Esophagus squamous epithelium (tissue), 5 donors: Measurements from ENCODE around the gene DCTN2. TPM values are rescaled to one million over a fixed set of nuclear protein-coding genes. Genes with fewer than 3 reads are reported as not detected.

ENCODE experiments used
- DNase-seq: peaks from one replicate; lab custom pipeline; 2025; lab: John Stamatoyannopoulos, UW
- H3K27ac ChIP-seq, 4 donors: fragments of 200-600 bp; sonication (generic); one replicate each; pipeline ENCODE4 v1.5.1; 2016 to 2019; ENCODE audit warnings: mild to moderate bottlenecking in 1 of 4
- H3K27me3 ChIP-seq, 4 donors: fragments of 200-600 bp; sonication (generic); 1 replicate in 3 of 4; 2 replicates in 1 of 4; pipeline versions ENCODE4 v1.5.1 to v1.6.0; 2017 to 2021; ENCODE audit warnings: antibody characterized with exemption in 1 of 4
- H3K36me3 ChIP-seq, 3 donors: fragments of 200-600 bp; sonication (generic); one replicate each; pipeline ENCODE4 v1.5.1; 2016 to 2019
- H3K4me1 ChIP-seq, 3 donors: fragments of 200-600 bp; sonication (generic); one replicate each; pipeline ENCODE4 v1.5.1; 2017 to 2019
- H3K4me3 ChIP-seq, 4 donors: fragments of 200-600 bp; sonication (generic); 1 replicate in 3 of 4; 2 replicates in 1 of 4; pipeline ENCODE4 v1.5.1; 2016 to 2019; ENCODE audit warnings: mild to moderate bottlenecking in 2 of 4, moderate library complexity in 1 of 4
- H3K9me3 ChIP-seq, 3 donors: fragments of 200-600 bp; sonication (generic); one replicate each; pipeline ENCODE4 v1.5.1; 2016 to 2019
- POLR2A ChIP-seq, 4 donors: fragments of 450-650 bp; IDR thresholded peaks; one replicate each; pipeline ENCODE4 v1.6.1; 2017; ENCODE audit warnings: antibody characterized with exemption in 4 of 4, mild to moderate bottlenecking in 4 of 4, moderate library complexity in 3 of 4
- whole genome bisulfite sequencing, 2 donors: methylation state at CpG; one replicate each; pipeline ENCODE4 v1.1.5; 2018; 5-methylcytosine and 5-hydroxymethylcytosine counted together
- intact Hi-C: fragments of 100-400 bp; cut with DNase I; formaldehyde crosslinking; loops from one replicate; pipeline ENCODE4 v1.15.0; 2022
- total RNA-seq, 4 donors: library from RNA; depleted of rRNA; stranded (reverse); fragments of >200 nt; gene quantifications; one replicate each; pipeline ENCODE4 v1.1.0, GENCODE V29; 2016
- TF ChIP-seq, protein P1 (sequence below), 6 experiments: fragments of 450-650 bp in 4 of 6; fragments of 200-600 bp in 2 of 6; sonication (generic) in 2 of 6; IDR thresholded peaks; one replicate each; pipeline ENCODE4 v1.5.1; 2016 to 2019; ENCODE audit warnings: antibody characterized with exemption in 6 of 6, mild to moderate bottlenecking in 4 of 6, moderate library complexity in 4 of 6
- donor health status: DM: yes; HTN: yes; CAD: no.

The DCTN2 gene
- total RNA-seq, 4 donors from 2014 or later, result 122 to 175 (median 159) TPM

DNA sequence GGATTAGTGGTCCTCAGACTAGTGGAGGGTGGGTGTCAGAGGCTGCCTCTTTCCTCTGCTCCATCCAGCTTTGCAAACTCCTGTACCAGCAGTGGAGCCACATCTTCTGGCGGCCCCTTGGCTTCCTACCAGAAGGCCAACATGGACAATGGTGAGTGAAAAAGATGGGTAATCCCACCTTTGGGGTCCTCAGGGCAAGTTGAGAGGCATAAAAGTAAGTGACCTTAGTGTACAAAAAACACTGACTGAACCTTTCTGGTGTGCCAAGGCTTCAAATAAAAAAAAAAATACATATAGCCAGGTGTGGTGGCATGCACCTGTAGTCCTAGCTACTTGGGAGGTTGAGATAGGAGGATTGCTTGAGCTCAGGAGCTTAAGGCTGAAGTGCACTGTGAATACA lies 34.8 kb upstream of the DCTN2 start:
- H3K27me3 ChIP-seq, result peaks cover 0 to 16% (median 0%) of the 10 kb centered on the region in 4 donors
- intact Hi-C loops, result loop anchor here (5.0 kb wide), 1 partner anchor 40 kb away; no protein-coding TSS in a partner anchor
- TF ChIP-seq, protein P1, sequence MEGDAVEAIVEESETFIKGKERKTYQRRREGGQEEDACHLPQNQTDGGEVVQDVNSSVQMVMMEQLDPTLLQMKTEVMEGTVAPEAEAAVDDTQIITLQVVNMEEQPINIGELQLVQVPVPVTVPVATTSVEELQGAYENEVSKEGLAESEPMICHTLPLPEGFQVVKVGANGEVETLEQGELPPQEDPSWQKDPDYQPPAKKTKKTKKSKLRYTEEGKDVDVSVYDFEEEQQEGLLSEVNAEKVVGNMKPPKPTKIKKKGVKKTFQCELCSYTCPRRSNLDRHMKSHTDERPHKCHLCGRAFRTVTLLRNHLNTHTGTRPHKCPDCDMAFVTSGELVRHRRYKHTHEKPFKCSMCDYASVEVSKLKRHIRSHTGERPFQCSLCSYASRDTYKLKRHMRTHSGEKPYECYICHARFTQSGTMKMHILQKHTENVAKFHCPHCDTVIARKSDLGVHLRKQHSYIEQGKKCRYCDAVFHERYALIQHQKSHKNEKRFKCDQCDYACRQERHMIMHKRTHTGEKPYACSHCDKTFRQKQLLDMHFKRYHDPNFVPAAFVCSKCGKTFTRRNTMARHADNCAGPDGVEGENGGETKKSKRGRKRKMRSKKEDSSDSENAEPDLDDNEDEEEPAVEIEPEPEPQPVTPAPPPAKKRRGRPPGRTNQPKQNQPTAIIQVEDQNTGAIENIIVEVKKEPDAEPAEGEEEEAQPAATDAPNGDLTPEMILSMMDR (IDR thresholded peaks at IDR 0.05), result no peak
- no peak for TF ChIP-seq POLR2A (IDR thresholded peaks at IDR 0.05)
- H3K27ac ChIP-seq, result no peak overlapping the region
- 100% methylated on average over 1 of the region's 1 CpG; no CpG with 5 or more reads in 1 of the 2 donors for WGBS, 2 donors
- H3K4me1 ChIP-seq, result no peaks in the 10 kb centered on the region
- H3K36me3 ChIP-seq, result no peaks in the 10 kb centered on the region
- DNase-seq, result no peak
- H3K9me3 ChIP-seq, result no peaks in the 10 kb centered on the region
- no peak overlapping the region for H3K4me3 ChIP-seq

DNA sequence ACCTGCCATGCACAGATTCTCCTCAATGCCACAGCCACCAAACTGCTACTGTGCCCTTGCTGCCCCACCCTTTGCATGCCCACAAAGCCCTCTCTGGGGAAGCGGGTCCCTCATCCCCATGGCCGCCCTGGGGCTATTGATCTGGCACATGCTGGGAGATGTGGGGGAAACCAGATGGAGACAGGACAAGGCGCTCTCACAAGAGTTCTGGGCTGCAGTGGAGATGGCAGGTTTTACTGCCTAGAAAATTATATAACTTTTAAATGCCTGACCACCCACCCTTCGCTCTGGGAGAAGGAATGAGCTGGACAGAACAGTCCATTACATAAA lies 33.4 kb upstream of the DCTN2 start:
- Histone ChIP-seq H3K9me3 (no peaks in the 10 kb centered on the region), H3K4me3 (no peak overlapping the region), H3K27ac (no peak overlapping the region), H3K4me1 (no peaks in the 10 kb centered on the region), H3K27me3 (peaks cover 0 to 16% (median 0%) of the 10 kb centered on the region in 4 donors), H3K36me3 (no peaks in the 10 kb centered on the region)
- no peak for TF ChIP-seq POLR2A (IDR thresholded peaks at IDR 0.05)
- TF ChIP-seq, protein P1 (IDR thresholded peaks at IDR 0.05), result no peak
- WGBS, 2 donors, result 56 to 86% methylated on average over 3 to 4 of the region's 4 CpGs
- intact Hi-C loops, result loop anchor here (5.0 kb wide), 1 partner anchor 42 kb away; no protein-coding TSS in a partner anchor
- DNase-seq, result no peak

DNA sequence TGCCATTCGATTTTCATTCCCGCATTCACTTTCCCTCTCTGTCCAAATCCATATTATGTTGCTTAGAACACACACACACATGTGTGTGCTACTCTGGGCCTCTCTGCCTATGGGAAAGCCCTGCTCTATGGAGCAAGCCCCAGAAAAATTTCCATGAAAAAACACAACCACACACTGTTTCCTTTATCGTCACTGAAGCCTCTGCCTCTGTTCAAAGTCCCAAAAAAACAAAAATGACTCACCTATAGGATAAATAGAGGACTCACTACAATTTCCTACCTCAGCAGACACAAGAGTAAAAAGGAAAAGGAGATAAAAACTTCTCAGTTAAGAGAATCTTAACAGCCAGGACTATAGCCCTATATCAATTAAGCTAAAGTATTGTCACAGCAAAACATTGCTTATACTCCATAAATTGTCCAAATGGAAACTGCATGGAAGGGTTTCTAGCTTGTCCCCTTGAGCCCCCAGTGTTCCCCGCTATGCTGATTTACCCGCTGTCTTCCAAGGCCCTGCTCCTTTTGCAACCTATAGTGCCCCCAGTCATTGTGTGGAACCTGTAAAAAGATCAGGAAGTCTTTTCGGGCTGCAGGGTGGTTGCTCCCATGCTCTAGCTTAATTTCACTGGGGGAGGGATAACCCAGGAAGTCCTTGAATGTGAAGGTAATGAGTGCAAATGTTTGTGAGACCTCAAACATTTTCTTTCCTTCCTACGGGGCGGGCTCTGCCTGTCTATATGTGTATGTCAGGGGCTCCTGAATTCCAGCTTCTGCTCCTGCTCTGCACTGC lies 32.9 kb upstream of the DCTN2 start:
- 83 to 92% methylated on average over 8 of the region's 8 CpGs for WGBS, 2 donors
- TF ChIP-seq POLR2A (IDR thresholded peaks at IDR 0.05), result no peak
- TF ChIP-seq, protein P1 (IDR thresholded peaks at IDR 0.05), result no peak
- no peaks in the 10 kb centered on the region for H3K9me3 ChIP-seq

DNA sequence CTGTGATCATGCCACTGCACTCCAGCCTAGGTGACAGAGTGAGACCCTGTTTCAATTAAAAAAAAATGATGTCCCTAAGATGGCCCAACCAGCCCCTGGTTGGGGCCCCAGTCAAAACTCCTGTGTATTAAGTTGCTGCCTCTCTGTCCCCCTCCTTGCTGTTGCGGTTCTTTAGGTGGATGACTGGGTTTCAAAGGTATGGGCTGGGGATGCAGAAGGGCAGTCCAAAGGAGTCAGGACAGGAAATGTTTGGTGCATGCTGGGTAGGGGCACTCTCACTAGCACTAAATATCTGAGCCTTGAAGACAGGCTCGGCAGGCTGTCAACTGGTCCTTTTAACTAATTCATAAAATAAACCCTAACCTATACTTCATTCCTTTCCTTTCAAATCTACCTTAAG lies 32.0 kb upstream of the DCTN2 start:
- DNase-seq, result no peak
- H3K4me3 ChIP-seq, result no peak overlapping the region
- intact Hi-C loops, result no loop called here
- H3K27me3 ChIP-seq, result peaks cover 0 to 7% (median 0%) of the 10 kb centered on the region in 4 donors
- TF ChIP-seq POLR2A (IDR thresholded peaks at IDR 0.05), result no peak
- TF ChIP-seq, protein P1 (IDR thresholded peaks at IDR 0.05), result no peak
- WGBS, 2 donors, result 68 to 83% methylated on average over 1 to 2 of the region's 2 CpGs
- H3K27ac ChIP-seq, result no peak overlapping the region
- H3K9me3 ChIP-seq, result no peaks in the 10 kb centered on the region
- no peaks in the 10 kb centered on the region for H3K4me1 ChIP-seq
- no peaks in the 10 kb centered on the region for H3K36me3 ChIP-seq

More for the DNA sequence above, 32.9 kb upstream of the DCTN2 start:
- Histone ChIP-seq H3K4me3 (no peak overlapping the region), H3K27ac (no peak overlapping the region), H3K27me3 (peaks cover 0 to 10% (median 0%) of the 10 kb centered on the region in 4 donors), H3K36me3 (no peaks in the 10 kb centered on the region), H3K4me1 (no peaks in the 10 kb centered on the region)
- no peak for DNase-seq
- intact Hi-C loops, result loop anchor here (5.0 kb wide), 1 partner anchor 42 kb away; no protein-coding TSS in a partner anchor

DNA sequence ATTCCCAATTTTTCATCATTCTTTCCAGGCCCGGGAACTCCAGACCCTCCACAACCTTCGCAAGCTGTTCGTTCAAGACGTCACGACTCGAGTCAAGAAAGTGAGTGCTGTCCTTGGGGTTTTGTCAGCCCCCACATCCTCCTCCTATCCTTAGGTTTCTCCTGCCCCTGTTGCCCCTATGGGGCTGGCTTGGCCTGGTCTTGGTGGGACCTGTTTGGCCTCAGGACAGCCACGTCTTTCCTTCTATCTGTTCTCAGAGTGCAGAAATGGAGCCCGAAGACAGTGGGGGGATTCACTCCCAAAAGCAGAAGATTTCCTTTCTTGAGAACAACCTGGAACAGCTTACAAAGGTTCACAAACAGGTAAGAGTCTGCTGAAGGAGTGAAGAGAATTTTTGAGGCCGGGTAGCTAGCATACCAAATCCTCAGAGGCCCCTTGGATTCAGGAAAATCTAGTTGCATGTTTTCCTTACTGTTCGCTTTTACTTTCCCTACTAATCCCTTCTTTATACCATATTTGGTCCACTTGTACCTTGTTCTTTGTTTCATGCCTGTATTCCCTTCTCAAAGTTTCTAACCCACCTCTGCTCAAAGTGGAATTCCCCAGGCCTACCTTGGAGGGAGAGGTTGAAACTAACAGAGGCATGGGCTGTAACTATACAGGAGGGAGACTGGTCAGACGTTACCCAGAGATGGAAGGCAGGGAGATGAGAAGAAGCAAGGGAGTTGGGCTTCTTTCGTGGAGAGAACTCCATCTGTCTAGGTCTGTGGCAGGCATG lies 31.2 kb upstream of the DCTN2 start:
- Histone ChIP-seq H3K27me3 (peaks cover 0 to 7% (median 0%) of the 10 kb centered on the region in 4 donors), H3K9me3 (no peaks in the 10 kb centered on the region), H3K36me3 (no peaks in the 10 kb centered on the region), H3K27ac (no peak overlapping the region), H3K4me3 (no peak overlapping the region), H3K4me1 (no peaks in the 10 kb centered on the region)
- WGBS, 2 donors, result 74 to 89% methylated on average over 11 to 12 of the region's 12 CpGs
- no peak for DNase-seq
- TF ChIP-seq, protein P1 (IDR thresholded peaks at IDR 0.05), result no peak
- TF ChIP-seq POLR2A (IDR thresholded peaks at IDR 0.05), result no peak
- intact Hi-C loops, result no loop called here
